HG02938 (cell line): Measurements from ENCODE around the gene SLC35E4.
"Not testable (repeated sequence)": the region's sequence is repeated elsewhere in the genome, so short reads cannot be mapped to it uniquely, and the experiment has no call there.

Source experiments
- ATAC-seq: cut with Tn5 transposase; IDR thresholded peaks from one replicate; pipeline ENCODE4 v1.9.1; 2021; ENCODE audit warnings: mild to moderate bottlenecking, moderate library complexity; ENCODE audit not compliant: unreplicated experiment

SLC35E4 gene

GRCh38 chr22:30635273-30636225, at the start of gene SLC35E4:
Gene SLC35E4 (plus strand): TSS chr22:30635781. CDS start chr22:30636451, 670 bp downstream.
- ATAC-seq: peak; percentile 36

DNA sequence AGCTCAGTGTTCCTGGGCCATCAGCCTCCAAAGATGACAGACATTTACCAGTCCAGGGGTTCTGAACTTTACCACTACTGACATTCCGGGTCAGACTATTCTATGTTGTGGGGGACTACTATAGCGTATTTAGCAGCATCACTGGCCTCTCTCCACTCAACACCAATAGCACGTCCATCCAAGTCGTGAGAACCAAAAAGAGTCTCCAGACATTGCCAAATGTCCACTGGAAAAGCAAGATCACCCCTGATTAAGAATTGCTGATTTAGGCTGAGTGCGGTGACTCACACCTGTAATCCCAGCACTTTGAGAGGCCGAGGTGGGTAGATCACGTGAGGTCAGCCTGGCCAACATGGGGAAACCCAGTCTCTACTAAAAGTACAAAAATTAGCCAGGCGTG, 49.2 kb upstream of the SLC35E4 start:
- ATAC-seq: no peak

DNA sequence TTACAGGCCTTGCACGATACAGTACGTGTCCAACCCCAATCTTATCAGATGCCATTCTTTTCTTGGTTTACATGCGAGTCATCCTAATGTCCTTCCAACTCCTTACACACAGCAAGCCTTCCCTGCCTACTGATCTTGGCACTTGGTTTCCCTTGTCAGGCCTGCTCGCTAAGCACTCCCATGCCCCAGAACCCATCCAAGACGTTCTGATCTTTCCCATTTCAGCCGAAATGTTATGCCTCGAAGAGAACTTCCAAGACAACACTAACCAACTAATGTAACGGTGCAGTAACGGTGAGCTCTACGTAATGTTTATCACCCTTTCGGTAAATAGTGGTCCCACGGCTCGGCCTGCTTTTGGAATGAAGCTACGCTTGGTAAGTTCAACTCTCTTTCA, 44.4 kb upstream of the SLC35E4 start:
- no peak for ATAC-seq

GRCh38 chr22:30591588-30592359, 43.8 kb upstream of the SLC35E4 start, which contains the start of gene PES1:
Gene PES1 (minus strand): TSS chr22:30591910. CDS start chr22:30591833, 77 bp downstream.
- ATAC-seq: peak; percentile 96

GRCh38 chr22:30592360-30592713, 43.2 kb upstream of the SLC35E4 start:
- not testable (repeated sequence) for ATAC-seq

- ATAC-seq: no peak
Measured at GRCh38 chr22:30596199-30596598, 39.4 kb upstream of the SLC35E4 start.

DNA sequence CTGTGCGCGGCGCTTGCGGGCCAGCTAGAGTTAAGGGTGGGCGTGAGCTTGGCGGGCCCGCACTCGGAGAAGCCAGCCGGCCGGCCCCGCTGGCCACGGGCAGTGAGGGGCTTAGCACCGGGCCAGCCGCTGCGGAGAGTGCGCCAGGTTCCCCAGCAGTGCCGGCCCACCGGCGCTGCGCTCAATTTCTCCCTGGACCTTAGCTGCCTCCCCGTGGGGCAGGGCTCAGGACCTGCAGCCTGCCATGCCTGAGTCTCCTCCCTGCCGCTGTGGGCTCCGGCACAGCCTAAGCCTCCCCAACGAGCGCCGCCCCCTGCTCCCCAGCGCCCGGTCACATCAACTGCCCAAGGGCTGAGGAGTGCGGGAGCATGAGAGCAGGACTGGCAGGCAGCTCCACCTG, 38.7 kb upstream of the SLC35E4 start:
- no peak for ATAC-seq

GRCh38 chr22:30598986-30599385, 36.6 kb upstream of the SLC35E4 start:
- no peak for ATAC-seq

- no peak for ATAC-seq
Measured at GRCh38 chr22:30600921-30601320, 34.7 kb upstream of the SLC35E4 start.

- ATAC-seq: no peak
Measured at GRCh38 chr22:30601464-30601863, 34.1 kb upstream of the SLC35E4 start.

GRCh38 chr22:30602049-30602448, 33.5 kb upstream of the SLC35E4 start:
- ATAC-seq: no peak

- ATAC-seq: no peak
Measured at GRCh38 chr22:30603801-30604200, 31.8 kb upstream of the SLC35E4 start.

GRCh38 chr22:30604723-30605122, 30.9 kb upstream of the SLC35E4 start:
- no peak for ATAC-seq

DNA sequence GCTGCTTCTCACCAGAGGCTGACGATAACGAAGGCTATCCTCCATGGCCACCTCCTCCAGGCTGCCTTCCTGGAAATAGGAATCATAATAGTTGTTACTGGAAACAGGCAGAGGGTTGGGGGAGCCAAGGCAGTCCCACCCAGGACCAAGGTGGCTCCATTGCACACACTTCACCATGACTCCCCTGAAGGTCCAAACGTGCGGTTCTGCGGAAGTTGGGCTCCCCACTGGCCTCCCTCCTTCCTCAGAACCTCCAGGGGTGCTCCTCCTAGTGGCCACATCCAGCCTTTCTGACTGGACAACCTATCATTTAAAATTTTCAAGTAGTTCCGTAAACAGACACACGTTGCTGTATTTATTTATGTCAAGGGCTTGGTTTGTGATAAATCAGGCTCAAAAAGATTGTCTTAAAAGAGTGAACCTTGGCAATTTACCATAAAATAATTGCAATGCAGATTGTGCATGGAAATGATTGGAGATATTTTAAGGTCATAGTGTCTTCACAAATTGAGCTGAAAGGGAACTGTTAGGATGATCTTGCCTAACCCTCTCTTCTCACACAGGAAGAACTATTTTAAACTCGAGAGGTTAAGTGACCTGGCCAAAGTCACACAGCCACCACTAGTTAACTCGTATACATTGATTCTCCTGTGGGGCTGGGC, 30.0 kb upstream of the SLC35E4 start:
- no peak for ATAC-seq

- no peak for ATAC-seq
Measured at GRCh38 chr22:30606455-30607299, 28.9 kb upstream of the SLC35E4 start, which contains the start of gene TCN2. Gene TCN2 (plus strand): TSS chr22:30607174. CDS start chr22:30607332, 158 bp downstream.

DNA sequence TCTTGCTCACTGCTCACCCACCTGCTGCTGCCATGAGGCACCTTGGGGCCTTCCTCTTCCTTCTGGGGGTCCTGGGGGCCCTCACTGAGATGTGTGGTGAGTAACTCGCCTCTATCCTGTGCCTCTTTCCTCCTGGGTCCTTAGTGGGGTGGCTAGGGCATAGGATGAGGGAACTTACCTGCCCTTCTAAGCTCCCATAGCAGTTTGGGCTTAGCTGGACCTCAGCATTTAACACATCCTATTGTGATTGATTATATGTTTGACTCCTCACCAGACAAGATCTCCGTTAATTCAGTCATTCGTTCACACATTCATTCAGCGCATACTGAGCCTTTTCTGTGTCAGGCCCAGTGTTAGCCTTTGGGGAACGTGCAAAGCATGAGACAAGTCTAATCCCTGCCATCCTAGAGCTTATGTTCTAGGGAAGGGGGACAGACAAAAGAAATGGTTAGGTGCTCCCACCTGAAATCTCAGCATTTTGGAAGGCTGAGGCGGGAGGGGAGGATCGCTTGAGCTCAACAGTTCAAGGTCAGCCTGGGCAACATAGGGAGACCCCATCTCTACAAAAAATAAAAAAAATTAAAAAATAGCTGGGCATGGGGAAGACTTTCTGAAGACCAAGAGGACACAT, 28.2 kb upstream of the SLC35E4 start:
- ATAC-seq: no peak

DNA sequence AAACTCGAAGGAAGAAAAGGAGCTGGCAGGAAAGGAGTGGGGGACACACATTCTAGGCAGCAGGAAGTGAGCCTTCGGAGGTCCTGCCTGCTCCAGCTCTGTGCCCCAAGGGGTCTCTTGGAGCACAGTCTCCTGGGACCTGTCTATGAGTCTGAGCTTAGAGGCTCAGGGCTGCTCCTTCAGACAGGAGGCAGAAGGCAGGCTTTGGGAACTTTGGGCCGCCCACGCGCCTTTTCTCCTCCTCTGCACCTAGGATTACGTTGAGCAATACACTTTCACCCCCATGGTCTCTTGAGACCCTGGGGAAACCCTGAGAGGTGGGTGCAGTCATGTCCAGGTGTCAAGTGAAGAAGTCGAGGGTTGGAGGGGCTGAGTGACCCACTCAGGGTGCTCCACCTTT, 27.6 kb upstream of the SLC35E4 start:
- no peak for ATAC-seq

- ATAC-seq: no peak
Measured at GRCh38 chr22:30609260-30610185, 26.1 kb upstream of the SLC35E4 start.

GRCh38 chr22:30610299-30610698, 25.3 kb upstream of the SLC35E4 start:
- ATAC-seq: no peak
